GM23338 (cell line): ENCODE data around the gene PMP22. TPM values are rescaled to one million over a fixed set of nuclear protein-coding genes. Genes with fewer than 3 reads are reported as not detected.

Experiments
- ATAC-seq: fragments of 200-7000 bp; cut with Tn5 transposase; 3 replicates; pipeline ENCODE4 v1.9.1; 2020
- DNase-seq: peaks from one replicate; pipeline ENCODE4 v3.0.0-alpha.2; 2015; ENCODE audit warnings: low spot score
- H2AFZ ChIP-seq: fragments of 200-600 bp; sonication (generic); 2 replicates; pipeline ENCODE4 v1.8.0; 2016; ENCODE audit warnings: antibody characterized with exemption, mild to moderate bottlenecking, moderate library complexity
- H3F3A ChIP-seq: fragments of 200-600 bp; sonication (generic); replicated peaks from 2 replicates; pipeline ENCODE4 v1.8.0; 2017; ENCODE audit warnings: antibody characterized with exemption, mixed run types, low read depth
- H3K27ac ChIP-seq: fragments of 200-600 bp; sonication (generic); 2 replicates; pipeline ENCODE4 v1.6.1; 2016; ENCODE audit warnings: low read depth
- H3K27me3 ChIP-seq: fragments of 200-600 bp; sonication (generic); 2 replicates; pipeline ENCODE4 v1.8.0; 2016; ENCODE audit warnings: mild to moderate bottlenecking, mixed run types, moderate library complexity; ENCODE audit not compliant: insufficient read depth
- H3K36me3 ChIP-seq: fragments of 200-600 bp; sonication (generic); 2 replicates; pipeline ENCODE4 v1.8.0; 2016; ENCODE audit warnings: mild to moderate bottlenecking; ENCODE audit not compliant: insufficient read depth
- H3K4me1 ChIP-seq: fragments of 200-600 bp; sonication (generic); 2 replicates; pipeline ENCODE4 v1.8.0; 2016; ENCODE audit warnings: mild to moderate bottlenecking, moderate library complexity; ENCODE audit not compliant: insufficient read depth
- H3K4me2 ChIP-seq: fragments of 200-600 bp; sonication (generic); 2 replicates; pipeline ENCODE4 v1.7.1; 2017; ENCODE audit warnings: mixed run types
- H3K4me3 ChIP-seq: fragments of 200-600 bp; sonication (generic); 2 replicates; pipeline ENCODE4 v1.6.1; 2016; ENCODE audit warnings: mixed run types
- H3K79me2 ChIP-seq: fragments of 200-600 bp; sonication (generic); replicated peaks from 2 replicates; pipeline ENCODE4 v1.8.0; 2017; ENCODE audit warnings: mild to moderate bottlenecking; ENCODE audit not compliant: insufficient read depth
- H3K9me2 ChIP-seq: fragments of 200-600 bp; sonication (generic); 2 replicates; pipeline ENCODE4 v1.8.0; 2017; ENCODE audit not compliant: insufficient read depth
- H4K20me1 ChIP-seq: fragments of 200-600 bp; sonication (generic); replicated peaks from 2 replicates; pipeline ENCODE4 v1.8.0; 2017; ENCODE audit warnings: mild to moderate bottlenecking; ENCODE audit not compliant: insufficient read depth
- H3K27ac Mint-ChIP-seq: 2 replicates; pipeline ENCODE4 v1.8.0; 2020; ENCODE audit warnings: inconsistent platforms, mild to moderate bottlenecking, moderate library complexity, mixed read lengths
- H3K27me3 Mint-ChIP-seq: 3 replicates; pipeline ENCODE4 v1.8.0; 2022; ENCODE audit warnings: low read depth, mild to moderate bottlenecking, moderate library complexity, mixed read lengths, inconsistent platforms; ENCODE audit not compliant: insufficient read depth, poor library complexity
- H3K36me3 Mint-ChIP-seq: 3 replicates; pipeline ENCODE4 v1.8.0; 2021; ENCODE audit warnings: low read depth, mild to moderate bottlenecking, inconsistent platforms, moderate library complexity, mixed read lengths
- H3K4me1 Mint-ChIP-seq: 3 replicates; pipeline ENCODE4 v1.8.0; 2020; ENCODE audit warnings: mild to moderate bottlenecking, inconsistent platforms, mixed read lengths
- H3K4me3 Mint-ChIP-seq: 3 replicates; pipeline ENCODE4 v1.8.0; 2021; ENCODE audit warnings: moderate library complexity, mild to moderate bottlenecking, inconsistent platforms, mixed read lengths
- H3K9me3 Mint-ChIP-seq: 3 replicates; pipeline ENCODE4 v1.8.0; 2020; ENCODE audit warnings: moderate library complexity, mild to moderate bottlenecking, inconsistent platforms, mixed read lengths
- EZH2 ChIP-seq: fragments of 200-600 bp; sonication (generic); IDR thresholded peaks from one replicate; pipeline ENCODE4 v1.8.0; 2017; ENCODE audit warnings: antibody characterized with exemption, mild to moderate bottlenecking, low read depth; ENCODE audit not compliant: unreplicated experiment
- ZNF462 ChIP-seq: fragments of 250-450 bp; sonication (Bioruptor Pico); IDR thresholded peaks from 2 replicates; pipeline ENCODE4 v1.5.0; 2020; ENCODE audit warnings: mild to moderate bottlenecking, moderate library complexity
- polyA plus RNA-seq: library from polyadenylated mRNA; unstranded; fragments of >200 nt; fragmentation: Nextera tagmentation; extraction: Ambion mirVana; gene quantifications from 2 replicates; pipeline ENCODE4 v1.2.1, GENCODE V29; 2016
- total RNA-seq: library from RNA; depleted of rRNA; stranded (reverse); fragments of >200 nt; shearing (Covaris generic); gene quantifications from 2 replicates; pipeline ENCODE4 v1.2.3, GENCODE V29; 2014

Gene PMP22
- total and polyA plus RNA-seq, 2 experiments from 2014 or later, result 1.2 to 2.2 TPM

GRCh38 chr17:15307710-15308111, 42.6 kb upstream of the PMP22 start:
- Histone ChIP-seq H2AFZ (no peak overlapping the region), H3K27ac (no peak overlapping the region), H3K9me2 (0 out of 2 replicates have a peak, but pooled peaks cover 3% of the 10 kb centered on the region), H3K36me3 (no peaks in the 10 kb centered on the region), H3K27me3 (no peaks in the 10 kb centered on the region), H3K4me2 (no peak overlapping the region), H3K79me2 (no peaks in the 10 kb centered on the region), H3F3A (no peaks in the 10 kb centered on the region), H3K4me1 (no peaks in the 10 kb centered on the region), H3K4me3 (no peak overlapping the region), H4K20me1 (no peaks in the 10 kb centered on the region)
- Mint-ChIP-seq H3K27me3 (peaks cover 5% of the 10 kb centered on the region), H3K4me3 (no peak overlapping the region), H3K9me3 (no peaks in the 10 kb centered on the region), H3K4me1 (peaks cover 2% of the 10 kb centered on the region; the same call in 2 of the 3 replicates), H3K36me3 (no peaks in the 10 kb centered on the region), H3K27ac (no peak overlapping the region)
- no peak for ATAC-seq
- no peak for DNase-seq
- no peak for TF ChIP-seq EZH2
- TF ChIP-seq ZNF462 (CRISPR knock-in tag), result no peak

- H3F3A ChIP-seq, result no peaks in the 10 kb centered on the region
- no peaks in the 10 kb centered on the region for H3K4me1 ChIP-seq
- H3K4me3 Mint-ChIP-seq, result no peak overlapping the region
- no peaks in the 10 kb centered on the region for H3K27me3 ChIP-seq
- H2AFZ ChIP-seq, result no peak overlapping the region
- H3K4me2 ChIP-seq, result no peak overlapping the region
- DNase-seq, result no peak
- peaks cover 11% of the 10 kb centered on the region for H3K27me3 Mint-ChIP-seq
- no peak overlapping the region for H3K27ac Mint-ChIP-seq
- H4K20me1 ChIP-seq, result no peaks in the 10 kb centered on the region
- no peaks in the 10 kb centered on the region for H3K36me3 ChIP-seq
- H3K9me3 Mint-ChIP-seq, result no peaks in the 10 kb centered on the region
- H3K4me3 ChIP-seq, result no peak overlapping the region
- no peak overlapping the region for H3K27ac ChIP-seq
- no peaks in the 10 kb centered on the region for H3K36me3 Mint-ChIP-seq
- H3K79me2 ChIP-seq, result no peaks in the 10 kb centered on the region
- peaks cover 2% of the 10 kb centered on the region; the same call in 2 of the 3 replicates for H3K4me1 Mint-ChIP-seq
- no peak for ATAC-seq
- H3K9me2 ChIP-seq, result no peaks in the 10 kb centered on the region
- no peak for TF ChIP-seq ZNF462 (CRISPR knock-in tag)
- TF ChIP-seq EZH2, result no peak
Measured at GRCh38 chr17:15303851-15304250, 38.7 kb upstream of the PMP22 start.
